Esophagus muscularis mucosa (tissue), 3 donors: ENCODE measurements around the gene TMEM131.

Source experiments
- CTCF ChIP-seq, 3 experiments: fragments of 200-600 bp in 2 of 3; fragments of 450-650 bp in 1 of 3; sonication (generic) in 2 of 3; IDR thresholded peaks; one replicate each; pipeline ENCODE4 v1.5.1; 2017 to 2019; ENCODE audit warnings: antibody characterized with exemption in 3 of 3, mild to moderate bottlenecking in 2 of 3, moderate library complexity in 1 of 3
- POLR2AphosphoS5 ChIP-seq, 2 donors: sonication (generic); formaldehyde crosslinking; IDR thresholded peaks; one replicate each; pipeline ENCODE4 v1.6.1; 2017; ENCODE audit warnings: antibody characterized with exemption in 2 of 2

GRCh38 chr2:97742381-97742847 lies 253.3 kb downstream of the TMEM131 start:
- TF ChIP-seq POLR2AphosphoS5 (IDR thresholded peaks at IDR 0.05) = no peak
- no peak for TF ChIP-seq CTCF (IDR thresholded peaks at IDR 0.05)
